ENCODE measurements around the gene PDX1. TPM values are rescaled to one million over a fixed set of nuclear protein-coding genes. Genes with fewer than 3 reads are reported as not detected.

Gene PDX1
- total and polyA plus RNA-seq, 8 donors: 8.0 to 26.1 (median 14.0) TPM

GRCh38 chr13:27928353-27928804, 8.6 kb downstream of the PDX1 start:
- peak overlapping the region; percentile 56 to 75 (median 61) for H3K27ac ChIP-seq
- peak overlapping the region in 2 of 4 donors; percentile 14 to 22 for H3K4me3 ChIP-seq
- 59% methylated on average over 25 to 26 of the region's 26 CpGs for WGBS, 2 donors
- H3K36me3 ChIP-seq: no peaks in the 10 kb centered on the region
- no peaks in the 10 kb centered on the region for H3K27me3 ChIP-seq
- TF ChIP-seq CTCF (IDR thresholded peaks at IDR 0.05): no peak
- no peaks in the 10 kb centered on the region for H3K4me1 ChIP-seq
- ATAC-seq (peak; percentile 4 to 7 (median 6)), FAIRE-seq (no peak), DNase-seq (peak in 2 of 6 donors; percentile 34 to 59)
- intact Hi-C loops (cut with DNase I): no loop called here
- H3K9me3 ChIP-seq: no peaks in the 10 kb centered on the region

- WGBS, 2 donors: 52 to 60% methylated on average over 48 of the region's 48 CpGs
- peak overlapping the region in 2 of 4 donors; percentile 14 to 22 for H3K4me3 ChIP-seq
- no peaks in the 10 kb centered on the region for H3K27me3 ChIP-seq
- H3K9me3 ChIP-seq: no peaks in the 10 kb centered on the region
- H3K36me3 ChIP-seq: no peaks in the 10 kb centered on the region
- H3K4me1 ChIP-seq: no peaks in the 10 kb centered on the region
- TF ChIP-seq CTCF (IDR thresholded peaks at IDR 0.05): no peak
- FAIRE-seq: no peak
- peak overlapping the region; percentile 56 to 75 (median 61) for H3K27ac ChIP-seq
- intact Hi-C loops (cut with DNase I): no loop called here
- ATAC-seq: peak; percentile 4 to 30 (median 13)
- DNase-seq: peak in 2 of 6 donors; percentile 23 to 54
Observed at GRCh38 chr13:27928805-27929753, 9.3 kb downstream of the PDX1 start.

- FAIRE-seq: no peak
- no peak for ATAC-seq
- Histone ChIP-seq H3K9me3 (no peaks in the 10 kb centered on the region), H3K27ac (peak overlapping the region in 3 of 4 donors; percentile 12 to 60 (median 56)), H3K4me3 (peak overlapping the region in 1 of 4 donors; percentile 22), H3K36me3 (no peaks in the 10 kb centered on the region), H3K27me3 (no peaks in the 10 kb centered on the region), H3K4me1 (no peaks in the 10 kb centered on the region)
- no peak for TF ChIP-seq CTCF (IDR thresholded peaks at IDR 0.05)
- no peak for DNase-seq
- intact Hi-C loops (cut with DNase I): no loop called here
Observed at GRCh38 chr13:27929868-27930267, 10.1 kb downstream of the PDX1 start.

GRCh38 chr13:27933118-27933517, 13.3 kb downstream of the PDX1 start:
- intact Hi-C loops (cut with DNase I): no loop called here
- DNase-seq: no peak
- H3K4me3 ChIP-seq: no peak overlapping the region
- H3K36me3 ChIP-seq: no peaks in the 10 kb centered on the region
- no peaks in the 10 kb centered on the region for H3K4me1 ChIP-seq
- FAIRE-seq: no peak
- no peak for TF ChIP-seq CTCF (IDR thresholded peaks at IDR 0.05)
- H3K27ac ChIP-seq: peak overlapping the region in 1 of 4 donors; percentile 36
- H3K9me3 ChIP-seq: no peaks in the 10 kb centered on the region
- no peak for ATAC-seq
- 76% methylated on average over 1 of the region's 1 CpG for WGBS, 2 donors
- H3K27me3 ChIP-seq: no peaks in the 10 kb centered on the region
